LNCAP (cell line): ENCODE results near the gene AFG1L.

Source experiments
- CTCF ChIP-seq: fragments of 450-650 bp; IDR thresholded peaks from 2 replicates; pipeline ENCODE4 v1.5.1; 2017; ENCODE audit warnings: mild to moderate bottlenecking

Gene AFG1L

GRCh38 chr6:108568551-108569305 is 273.9 kb downstream of the AFG1L start:
- TF ChIP-seq CTCF, result no peak

- TF ChIP-seq CTCF, result no peak
Measured at GRCh38 chr6:108570517-108570916, 275.7 kb downstream of the AFG1L start.

- TF ChIP-seq CTCF, result no peak
Measured at GRCh38 chr6:108574457-108575141, 279.7 kb downstream of the AFG1L start.
